SK-N-SH treated with all-trans-retinoic acid at 6 μM for 48 hours (cell line): ENCODE results near the gene MT1B.

ENCODE experiments used
- ARNTL ChIP-seq: fragments of 450-650 bp; formaldehyde crosslinking; IDR thresholded peaks from 2 replicates; pipeline ENCODE4 v1.5.0; 2020; ENCODE audit warnings: low read depth, mild to moderate bottlenecking, moderate library complexity, borderline replicate concordance
- BACH2 ChIP-seq: fragments of 250-450 bp; sonication (Bioruptor Pico); IDR thresholded peaks from 2 replicates; pipeline ENCODE4 v1.9.0; 2021; ENCODE audit warnings: mild to moderate bottlenecking, borderline replicate concordance
- CREB5 ChIP-seq: fragments of 250-450 bp; sonication (Bioruptor Pico); IDR thresholded peaks from 2 replicates; pipeline ENCODE4 v1.5.1; 2020; ENCODE audit warnings: low read depth, mild to moderate bottlenecking, moderate library complexity
- CSRNP3 ChIP-seq: fragments of 250-450 bp; sonication (Bioruptor Pico); IDR thresholded peaks from 2 replicates; pipeline ENCODE4 v1.5.1; 2021; ENCODE audit warnings: mild to moderate bottlenecking, moderate library complexity
- ESRRG ChIP-seq: fragments of 250-450 bp; sonication (Bioruptor Pico); IDR thresholded peaks from 2 replicates; pipeline ENCODE4 v1.6.1; 2021; ENCODE audit warnings: mild to moderate bottlenecking
- GLIS3 ChIP-seq: fragments of 250-450 bp; sonication (Bioruptor Pico); IDR thresholded peaks from 2 replicates; pipeline ENCODE4 v1.5.0; 2020; ENCODE audit warnings: mild to moderate bottlenecking, moderate library complexity
- OSR1 ChIP-seq: fragments of 250-450 bp; sonication (Bioruptor Pico); IDR thresholded peaks from 2 replicates; pipeline ENCODE4 v1.8.0; 2022; ENCODE audit warnings: moderate library complexity, mild to moderate bottlenecking, inconsistent platforms
- PATZ1 ChIP-seq: fragments of 250-450 bp; sonication (Bioruptor Pico); IDR thresholded peaks from 2 replicates; pipeline ENCODE4 v1.8.0; 2020; ENCODE audit warnings: mild to moderate bottlenecking, moderate library complexity, borderline replicate concordance
- RARB ChIP-seq: fragments of 250-450 bp; sonication (Bioruptor Pico); IDR thresholded peaks from 2 replicates; pipeline ENCODE4 v1.8.0; 2021; ENCODE audit warnings: mild to moderate bottlenecking, moderate library complexity
- TSHZ2 ChIP-seq: fragments of 250-450 bp; sonication (Bioruptor Pico); IDR thresholded peaks from 2 replicates; pipeline ENCODE4 v1.5.0; 2020; ENCODE audit warnings: mild to moderate bottlenecking, moderate library complexity
- ZC3H10 ChIP-seq: fragments of 250-450 bp; sonication (Bioruptor Pico); IDR thresholded peaks from 2 replicates; pipeline ENCODE4 v1.5.1; 2021; ENCODE audit warnings: mild to moderate bottlenecking, moderate library complexity
- ZFP3 ChIP-seq: fragments of 250-450 bp; sonication (Bioruptor Pico); IDR thresholded peaks from 2 replicates; pipeline ENCODE4 v1.5.0; 2020; ENCODE audit warnings: mild to moderate bottlenecking, moderate library complexity
- ZFP30 ChIP-seq: fragments of 450-650 bp; formaldehyde crosslinking; IDR thresholded peaks from 2 replicates; pipeline ENCODE4 v1.5.0; 2022; ENCODE audit warnings: mild to moderate bottlenecking, moderate library complexity
- ZNF70 ChIP-seq: fragments of 450-650 bp; formaldehyde crosslinking; IDR thresholded peaks from 2 replicates; pipeline ENCODE4 v1.5.0; 2020; ENCODE audit warnings: mild to moderate bottlenecking, moderate library complexity

- TF ChIP-seq ZFP30 (CRISPR knock-in tag) = no peak
- TF ChIP-seq ZNF70 (CRISPR knock-in tag) = no peak
- TF ChIP-seq TSHZ2 (CRISPR knock-in tag) = no peak
- TF ChIP-seq ZFP3 (CRISPR knock-in tag) = no peak
- no peak for TF ChIP-seq PATZ1 (CRISPR knock-in tag)
- TF ChIP-seq BACH2 (CRISPR knock-in tag) = no peak
- no peak for TF ChIP-seq RARB (CRISPR knock-in tag)
- TF ChIP-seq OSR1 (CRISPR knock-in tag) = no peak
- no peak for TF ChIP-seq CREB5 (CRISPR knock-in tag)
- TF ChIP-seq GLIS3 (CRISPR knock-in tag) = no peak
- no peak for TF ChIP-seq ZC3H10 (CRISPR knock-in tag)
- no peak for TF ChIP-seq ESRRG
- no peak for TF ChIP-seq ARNTL (CRISPR knock-in tag)
- no peak for TF ChIP-seq CSRNP3 (CRISPR knock-in tag)
These were observed 42.7 kb upstream of the MT1B start for GRCh38 chr16:56608876-56609462.
